ENCODE data around the gene NAV2.

GRCh38 chr11:19795082-19795481 is 82.4 kb downstream of the NAV2 start:
- TF ChIP-seq SP1 (IDR thresholded peaks at IDR 0.05; ENCODE audit: low read depth), result no peak
- no peak for TF ChIP-seq CTCF (IDR thresholded peaks at IDR 0.05 in 2 of 3, conservative IDR thresholded peaks at IDR 0.05 in 1 of 3; ENCODE audit: borderline replicate concordance in 1 of 3, insufficient read depth in 1 of 3, low read depth in 2 of 3, low read length in 2 of 3)
- no peak for TF ChIP-seq EZH2 (IDR thresholded peaks at IDR 0.05)
- TF ChIP-seq ATF3 (IDR thresholded peaks at IDR 0.05), result no peak
- no peak for TF ChIP-seq JUND (IDR thresholded peaks at IDR 0.05)
- TF ChIP-seq POLR2AphosphoS5 (IDR thresholded peaks at IDR 0.05; ENCODE audit: low read depth, low read length), result no peak
- no peak for TF ChIP-seq EZH2phosphoT487 (IDR thresholded peaks at IDR 0.05; ENCODE audit: borderline replicate concordance)
- no peak for TF ChIP-seq CEBPB (IDR thresholded peaks at IDR 0.05; ENCODE audit: low read depth)
- no peak for TF ChIP-seq RAD21 (IDR thresholded peaks at IDR 0.05; ENCODE audit: low read depth)
- TF ChIP-seq FOSL1 (IDR thresholded peaks at IDR 0.05; ENCODE audit: low read depth), result no peak
- TF ChIP-seq POLR2A (IDR thresholded peaks at IDR 0.05; ENCODE audit: borderline replicate concordance, extremely low read depth, insufficient read depth, insufficient read length), result no peak
- TF ChIP-seq ELF1 (IDR thresholded peaks at IDR 0.05; ENCODE audit: borderline replicate concordance, low read depth), result no peak
- TF ChIP-seq TCF7L2 (IDR thresholded peaks at IDR 0.05; ENCODE audit: borderline replicate concordance, extremely low read depth, insufficient read depth, insufficient read length), result no peak

Measured in HCT116 (cell line).